Activated CD4-positive, alpha-beta T cell treated with anti-CD3 and anti-CD28 coated beads for 36 hours (primary cell): Measurements from ENCODE around the gene SMIM12. TPM values are rescaled to one million over a fixed set of nuclear protein-coding genes. Genes with fewer than 3 reads are reported as not detected.
"Not testable (repeated sequence)": the region's sequence is repeated elsewhere in the genome, so short reads cannot be mapped to it uniquely, and the experiment has no call there.

Experiments
- ATAC-seq: fragments of 200-7000 bp; cut with Tn5 transposase; one replicate; pipeline ENCODE4 v1.10.0; 2021; ENCODE audit warnings: mild to moderate bottlenecking, moderate library complexity
- CTCF ChIA-PET: fragments of 350-600 bp; sonication (Branson Sonifier 250); formaldehyde crosslinking; loops from one replicate; lab custom pipeline; 2021; ENCODE audit warnings: antibody characterized with exemption; lab: Charles Lee
- POLR2A ChIA-PET: fragments of 350-600 bp; sonication (Branson Sonifier 250); formaldehyde crosslinking; loops from one replicate; lab custom pipeline; 2021; ENCODE audit warnings: antibody characterized with exemption, inconsistent platforms; lab: Charles Lee
- DNase-seq: peaks from one replicate; pipeline ENCODE4 v3.0.0-alpha.2; 2020
- H3K27ac Mint-ChIP-seq: one replicate; pipeline ENCODE4 v1.8.0; 2021; ENCODE audit warnings: mixed read lengths
- H3K27me3 Mint-ChIP-seq: one replicate; pipeline ENCODE4 v1.8.0; 2021; ENCODE audit warnings: mixed read lengths
- H3K36me3 Mint-ChIP-seq: one replicate; pipeline ENCODE4 v1.8.0; 2021; ENCODE audit warnings: low read depth, mixed read lengths
- H3K4me1 Mint-ChIP-seq: one replicate; pipeline ENCODE4 v1.8.0; 2021; ENCODE audit warnings: mixed read lengths
- H3K4me3 Mint-ChIP-seq: one replicate; pipeline ENCODE4 v1.8.0; 2021; ENCODE audit warnings: mild to moderate bottlenecking, moderate library complexity, mixed read lengths
- H3K9me3 Mint-ChIP-seq: one replicate; pipeline ENCODE4 v1.8.0; 2021; ENCODE audit warnings: low read depth, mixed read lengths
- intact Hi-C, 2 experiments: fragments of 100-400 bp; cut with DNase I in 1 of 2; cut with micrococcal nuclease in 1 of 2; formaldehyde crosslinking; loops; one replicate each; pipeline versions ENCODE4 v1.14.2 to v1.15.1; 2022 to 2024; cut with DNase I, micrococcal nuclease
- total RNA-seq, 2 experiments: library from RNA; stranded (reverse); gene quantifications; one replicate each; pipeline ENCODE4 v1.2.3, GENCODE V29; 2021

SMIM12 gene
- total RNA-seq, 2 experiments from 2014 or later: 42.4 to 45.0 TPM

- POLR2A ChIA-PET: no interaction called here
- Mint-ChIP-seq H3K27ac (no peak overlapping the region), H3K4me1 (no peaks in the 10 kb centered on the region), H3K27me3 (no peaks in the 10 kb centered on the region), H3K4me3 (no peak overlapping the region), H3K36me3 (peaks cover 2% of the 10 kb centered on the region), H3K9me3 (peaks cover 2% of the 10 kb centered on the region)
- ATAC-seq: no peak
- CTCF ChIA-PET: interaction anchor here (2.1 kb wide), 1 partner anchor 10 kb away, joined by 9 read pairs; no protein-coding TSS in a partner anchor
- intact Hi-C loops: no loop called here
- DNase-seq: no peak
These were observed 34.0 kb downstream of the SMIM12 start for GRCh38 chr1:34825455-34826091.

GRCh38 chr1:34824817-34825454 is 34.6 kb downstream of the SMIM12 start:
- POLR2A ChIA-PET: no interaction called here
- no peak overlapping the region for H3K27ac Mint-ChIP-seq
- ATAC-seq (no peak), DNase-seq (no peak)
- intact Hi-C loops: no loop called here
- H3K4me1 Mint-ChIP-seq: no peaks in the 10 kb centered on the region
- H3K27me3 Mint-ChIP-seq: no peaks in the 10 kb centered on the region
- H3K4me3 Mint-ChIP-seq: no peak overlapping the region
- CTCF ChIA-PET: interaction anchor here (2.1 kb wide), 1 partner anchor 9 kb away, joined by 9 read pairs; no protein-coding TSS in a partner anchor
- peaks cover 2% of the 10 kb centered on the region for H3K36me3 Mint-ChIP-seq
- H3K9me3 Mint-ChIP-seq: peaks cover 2% of the 10 kb centered on the region

GRCh38 chr1:34822202-34822601 is 37.3 kb downstream of the SMIM12 start:
- no peak overlapping the region for H3K4me3 Mint-ChIP-seq
- ChIA-PET CTCF (no interaction called here), POLR2A (no interaction called here)
- no peaks in the 10 kb centered on the region for H3K4me1 Mint-ChIP-seq
- intact Hi-C loops: no loop called here
- H3K36me3 Mint-ChIP-seq: peaks cover 2% of the 10 kb centered on the region
- DNase-seq: no peak
- no peaks in the 10 kb centered on the region for H3K27me3 Mint-ChIP-seq
- ATAC-seq: no peak
- no peak overlapping the region for H3K27ac Mint-ChIP-seq
- H3K9me3 Mint-ChIP-seq: peaks cover 2% of the 10 kb centered on the region

GRCh38 chr1:34818862-34819261 is 40.7 kb downstream of the SMIM12 start:
- H3K27ac Mint-ChIP-seq, ATAC-seq, H3K4me1 Mint-ChIP-seq, POLR2A ChIA-PET, intact Hi-C loops, H3K36me3 Mint-ChIP-seq, H3K27me3 Mint-ChIP-seq, H3K4me3 Mint-ChIP-seq, H3K9me3 Mint-ChIP-seq, DNase-seq, CTCF ChIA-PET: not testable (repeated sequence)

GRCh38 chr1:34816778-34817177 is 42.8 kb downstream of the SMIM12 start:
- POLR2A ChIA-PET: interaction anchor here (0.7 kb wide), 1 partner anchor 638 kb away, joined by 3 read pairs; no protein-coding TSS in a partner anchor
- CTCF ChIA-PET: interaction anchor here (2.2 kb wide), 1 partner anchor 9 kb away, joined by 9 read pairs; no protein-coding TSS in a partner anchor
- H3K27ac Mint-ChIP-seq: no peak overlapping the region
- ATAC-seq (no peak), DNase-seq (no peak)
- H3K4me1 Mint-ChIP-seq: no peaks in the 10 kb centered on the region
- peaks cover 2% of the 10 kb centered on the region for H3K27me3 Mint-ChIP-seq
- intact Hi-C loops: no loop called here
- no peak overlapping the region for H3K4me3 Mint-ChIP-seq
- no peaks in the 10 kb centered on the region for H3K9me3 Mint-ChIP-seq
- peaks cover 2% of the 10 kb centered on the region for H3K36me3 Mint-ChIP-seq

- H3K36me3 Mint-ChIP-seq: peaks cover 2% of the 10 kb centered on the region
- H3K27me3 Mint-ChIP-seq: peaks cover 2% of the 10 kb centered on the region
- ChIA-PET POLR2A (interaction anchor here (0.7 kb wide), 1 partner anchor 637 kb away, joined by 3 read pairs; no protein-coding TSS in a partner anchor), CTCF (interaction anchor here (2.2 kb wide), 1 partner anchor 9 kb away, joined by 9 read pairs; no protein-coding TSS in a partner anchor)
- DNase-seq (no peak), ATAC-seq (no peak)
- intact Hi-C loops: no loop called here
- H3K27ac Mint-ChIP-seq: no peak overlapping the region
- no peaks in the 10 kb centered on the region for H3K4me1 Mint-ChIP-seq
- no peaks in the 10 kb centered on the region for H3K9me3 Mint-ChIP-seq
- H3K4me3 Mint-ChIP-seq: no peak overlapping the region
These were observed 43.2 kb downstream of the SMIM12 start for GRCh38 chr1:34816332-34816731.

- intact Hi-C loops, H3K36me3 Mint-ChIP-seq, H3K27ac Mint-ChIP-seq, H3K4me1 Mint-ChIP-seq, H3K27me3 Mint-ChIP-seq, ATAC-seq, H3K9me3 Mint-ChIP-seq, DNase-seq, H3K4me3 Mint-ChIP-seq: not testable (repeated sequence)
- CTCF ChIA-PET: interaction anchor here (1.1 kb wide), 1 partner anchor 42 kb away, joined by 3 read pairs; no protein-coding TSS in a partner anchor
- POLR2A ChIA-PET: interaction anchor here (1.0 kb wide), 1 partner anchor 10 kb away, joined by 3 read pairs; no protein-coding TSS in a partner anchor
These were observed 48.8 kb downstream of the SMIM12 start for GRCh38 chr1:34810781-34811180.

- H3K36me3 Mint-ChIP-seq: peaks cover 9% of the 10 kb centered on the region
- peaks cover 7% of the 10 kb centered on the region for H3K9me3 Mint-ChIP-seq
- H3K4me1 Mint-ChIP-seq: no peaks in the 10 kb centered on the region
- H3K27ac Mint-ChIP-seq: no peak overlapping the region
- CTCF ChIA-PET: no interaction called here
- POLR2A ChIA-PET: no interaction called here
- ATAC-seq (no peak), DNase-seq (no peak)
- H3K4me3 Mint-ChIP-seq: no peak overlapping the region
- no peaks in the 10 kb centered on the region for H3K27me3 Mint-ChIP-seq
- intact Hi-C loops: no loop called here
These were observed 51.3 kb downstream of the SMIM12 start for GRCh38 chr1:34808051-34808810.

- ChIA-PET POLR2A (no interaction called here), CTCF (no interaction called here)
- peaks cover 8% of the 10 kb centered on the region for H3K36me3 Mint-ChIP-seq
- H3K4me3 Mint-ChIP-seq: no peak overlapping the region
- H3K9me3 Mint-ChIP-seq: peaks cover 7% of the 10 kb centered on the region
- intact Hi-C loops: no loop called here
- no peaks in the 10 kb centered on the region for H3K27me3 Mint-ChIP-seq
- no peak for ATAC-seq
- DNase-seq: no peak
- no peaks in the 10 kb centered on the region for H3K4me1 Mint-ChIP-seq
- no peak overlapping the region for H3K27ac Mint-ChIP-seq
These were observed 53.2 kb downstream of the SMIM12 start for GRCh38 chr1:34806396-34806795.

GRCh38 chr1:34803770-34804169 is 55.8 kb downstream of the SMIM12 start:
- ATAC-seq (no peak), DNase-seq (no peak)
- peaks cover 4% of the 10 kb centered on the region for H3K9me3 Mint-ChIP-seq
- ChIA-PET CTCF (interaction anchor here (0.8 kb wide), 1 partner anchor 223 kb away, joined by 3 read pairs; no protein-coding TSS in a partner anchor), POLR2A (no interaction called here)
- no peak overlapping the region for H3K4me3 Mint-ChIP-seq
- H3K27ac Mint-ChIP-seq: no peak overlapping the region
- H3K27me3 Mint-ChIP-seq: no peaks in the 10 kb centered on the region
- H3K4me1 Mint-ChIP-seq: peaks cover 13% of the 10 kb centered on the region
- peaks cover 4% of the 10 kb centered on the region for H3K36me3 Mint-ChIP-seq
- intact Hi-C loops: loop anchor here in 1 of 2 experiments (5.0 kb wide), 1 partner anchor 1139 kb away; no protein-coding TSS in a partner anchor
